ENCODE measurements around the gene CCDC68. TPM values are rescaled to one million over a fixed set of nuclear protein-coding genes. Genes with fewer than 3 reads are reported as not detected.
A peak's percentile ranks its signal among the peaks of the same experiment; 100 is the strongest.

Gene CCDC68
- total and polyA plus RNA-seq, 2 of the 13 experiments (the other 11 are each of a cell fraction or from before 2014, with no cell fraction given), result 4.6 to 13.3 TPM

DNA sequence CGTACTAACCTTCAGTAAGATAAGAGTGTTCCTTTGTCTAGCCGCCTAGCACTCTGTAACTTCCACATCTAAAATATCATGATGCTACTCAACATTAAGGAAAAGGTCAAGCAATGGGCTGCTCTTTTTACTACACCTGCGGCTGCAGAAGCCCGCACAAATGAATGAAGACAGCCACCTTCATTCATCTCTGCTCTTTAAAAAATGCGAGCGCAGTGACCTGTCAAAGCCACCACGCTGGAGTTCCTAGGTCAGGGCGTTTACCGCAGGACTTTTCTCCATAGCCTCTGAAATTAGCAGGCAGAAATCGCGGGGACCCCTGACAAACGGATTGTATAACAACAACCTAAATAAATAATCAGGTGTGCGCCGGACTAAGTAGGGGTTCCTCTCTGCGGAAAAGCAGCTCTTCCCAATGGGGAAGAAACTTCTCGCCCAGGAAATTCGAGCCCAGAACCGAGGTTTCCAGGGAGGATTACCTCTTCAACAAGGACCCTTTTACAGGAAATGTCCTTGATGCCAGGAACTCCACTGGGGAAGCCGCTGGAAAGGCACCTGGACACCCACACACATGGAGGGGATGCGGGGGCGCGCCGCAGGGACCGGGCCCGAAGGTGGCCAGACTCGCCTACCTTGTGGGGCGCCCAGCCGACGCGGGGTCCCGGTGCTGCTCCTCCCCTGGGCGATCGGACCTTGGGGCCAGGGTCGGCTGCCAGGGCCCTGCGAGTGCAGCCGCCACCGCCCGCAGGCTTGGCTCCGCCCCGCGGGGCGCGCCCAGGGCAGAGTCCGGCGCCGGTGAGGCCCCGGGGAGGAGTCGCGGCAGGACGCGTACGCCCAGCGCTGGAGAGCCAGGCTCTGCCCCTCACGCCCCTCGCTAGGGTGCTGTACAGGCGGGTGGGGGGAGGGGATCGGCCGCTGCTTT lies at the start of gene CCDC68 (continued):
- TF ChIP-seq MAZ (IDR thresholded peaks at IDR 0.05; ENCODE audit: borderline replicate concordance, low read depth, low read length) (peak; percentile 41; the same call in 1 of the 2 replicates), MAZ (CRISPR knock-in tag; IDR thresholded peaks at IDR 0.05; ENCODE audit: low read depth) (0 out of 2 replicates have a peak, but pooled peaks have one; percentile 54), ZNF841 (CRISPR knock-in tag; IDR thresholded peaks at IDR 0.05; ENCODE audit: borderline replicate concordance) (no peak), FOXP1 (IDR thresholded peaks at IDR 0.05) (no peak), FOXP1 (CRISPR knock-in tag; IDR thresholded peaks at IDR 0.05) (no peak), ZNF850 (CRISPR knock-in tag; conservative IDR thresholded peaks at IDR 0.05) (no peak), ZBTB1 (CRISPR knock-in tag; IDR thresholded peaks at IDR 0.05; ENCODE audit: borderline replicate concordance) (no peak), MTF2 (CRISPR knock-in tag; IDR thresholded peaks at IDR 0.05; ENCODE audit: borderline replicate concordance) (peak; percentile 69; the same call in 1 of the 2 replicates), RBFOX2 (IDR thresholded peaks at IDR 0.05; ENCODE audit: low read depth, low read length) (peak; percentile 78), SP1 (IDR thresholded peaks at IDR 0.05) (no peak), SP1 (CRISPR knock-in tag; IDR thresholded peaks at IDR 0.05) (no peak), FIP1L1 (IDR thresholded peaks at IDR 0.05; ENCODE audit: borderline replicate concordance, insufficient read depth, low read depth, low read length) (no peak), SNAI1 (CRISPR knock-in tag; IDR thresholded peaks at IDR 0.05; ENCODE audit: borderline replicate concordance) (no peak), BCL6 (CRISPR knock-in tag; IDR thresholded peaks at IDR 0.05) (peak; percentile 55; the same call in 1 of the 2 replicates), XRCC5 (optimal IDR thresholded peaks at IDR 0.05; ENCODE audit: low read length) (peak; percentile 53), TAF15 (IDR thresholded peaks at IDR 0.05; ENCODE audit: low read depth, low read length, poor library complexity, severe bottlenecking) (no peak), KDM2A (CRISPR knock-in tag; IDR thresholded peaks at IDR 0.05; ENCODE audit: borderline replicate concordance, low read depth) (peak; percentile 61)
- TF ChIP-seq, protein P1, sequence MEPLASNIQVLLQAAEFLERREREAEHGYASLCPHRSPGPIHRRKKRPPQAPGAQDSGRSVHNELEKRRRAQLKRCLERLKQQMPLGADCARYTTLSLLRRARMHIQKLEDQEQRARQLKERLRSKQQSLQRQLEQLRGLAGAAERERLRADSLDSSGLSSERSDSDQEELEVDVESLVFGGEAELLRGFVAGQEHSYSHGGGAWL (CRISPR knock-in tag; IDR thresholded peaks at IDR 0.05), result no peak
- TF ChIP-seq, protein P2, sequence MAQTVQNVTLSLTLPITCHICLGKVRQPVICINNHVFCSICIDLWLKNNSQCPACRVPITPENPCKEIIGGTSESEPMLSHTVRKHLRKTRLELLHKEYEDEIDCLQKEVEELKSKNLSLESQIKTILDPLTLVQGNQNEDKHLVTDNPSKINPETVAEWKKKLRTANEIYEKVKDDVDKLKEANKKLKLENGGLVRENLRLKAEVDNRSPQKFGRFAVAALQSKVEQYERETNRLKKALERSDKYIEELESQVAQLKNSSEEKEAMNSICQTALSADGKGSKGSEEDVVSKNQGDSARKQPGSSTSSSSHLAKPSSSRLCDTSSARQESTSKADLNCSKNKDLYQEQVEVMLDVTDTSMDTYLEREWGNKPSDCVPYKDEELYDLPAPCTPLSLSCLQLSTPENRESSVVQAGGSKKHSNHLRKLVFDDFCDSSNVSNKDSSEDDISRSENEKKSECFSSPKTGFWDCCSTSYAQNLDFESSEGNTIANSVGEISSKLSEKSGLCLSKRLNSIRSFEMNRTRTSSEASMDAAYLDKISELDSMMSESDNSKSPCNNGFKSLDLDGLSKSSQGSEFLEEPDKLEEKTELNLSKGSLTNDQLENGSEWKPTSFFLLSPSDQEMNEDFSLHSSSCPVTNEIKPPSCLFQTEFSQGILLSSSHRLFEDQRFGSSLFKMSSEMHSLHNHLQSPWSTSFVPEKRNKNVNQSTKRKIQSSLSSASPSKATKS (CRISPR knock-in tag; IDR thresholded peaks at IDR 0.05), result no peak
- TF ChIP-seq, protein P3, sequence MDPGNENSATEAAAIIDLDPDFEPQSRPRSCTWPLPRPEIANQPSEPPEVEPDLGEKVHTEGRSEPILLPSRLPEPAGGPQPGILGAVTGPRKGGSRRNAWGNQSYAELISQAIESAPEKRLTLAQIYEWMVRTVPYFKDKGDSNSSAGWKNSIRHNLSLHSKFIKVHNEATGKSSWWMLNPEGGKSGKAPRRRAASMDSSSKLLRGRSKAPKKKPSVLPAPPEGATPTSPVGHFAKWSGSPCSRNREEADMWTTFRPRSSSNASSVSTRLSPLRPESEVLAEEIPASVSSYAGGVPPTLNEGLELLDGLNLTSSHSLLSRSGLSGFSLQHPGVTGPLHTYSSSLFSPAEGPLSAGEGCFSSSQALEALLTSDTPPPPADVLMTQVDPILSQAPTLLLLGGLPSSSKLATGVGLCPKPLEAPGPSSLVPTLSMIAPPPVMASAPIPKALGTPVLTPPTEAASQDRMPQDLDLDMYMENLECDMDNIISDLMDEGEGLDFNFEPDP (CRISPR knock-in tag; conservative IDR thresholded peaks at IDR 0.05), result no peak
- TF ChIP-seq, protein P4, sequence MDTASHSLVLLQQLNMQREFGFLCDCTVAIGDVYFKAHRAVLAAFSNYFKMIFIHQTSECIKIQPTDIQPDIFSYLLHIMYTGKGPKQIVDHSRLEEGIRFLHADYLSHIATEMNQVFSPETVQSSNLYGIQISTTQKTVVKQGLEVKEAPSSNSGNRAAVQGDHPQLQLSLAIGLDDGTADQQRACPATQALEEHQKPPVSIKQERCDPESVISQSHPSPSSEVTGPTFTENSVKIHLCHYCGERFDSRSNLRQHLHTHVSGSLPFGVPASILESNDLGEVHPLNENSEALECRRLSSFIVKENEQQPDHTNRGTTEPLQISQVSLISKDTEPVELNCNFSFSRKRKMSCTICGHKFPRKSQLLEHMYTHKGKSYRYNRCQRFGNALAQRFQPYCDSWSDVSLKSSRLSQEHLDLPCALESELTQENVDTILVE (CRISPR knock-in tag; IDR thresholded peaks at IDR 0.05), result no peak
- TF ChIP-seq, protein P5, sequence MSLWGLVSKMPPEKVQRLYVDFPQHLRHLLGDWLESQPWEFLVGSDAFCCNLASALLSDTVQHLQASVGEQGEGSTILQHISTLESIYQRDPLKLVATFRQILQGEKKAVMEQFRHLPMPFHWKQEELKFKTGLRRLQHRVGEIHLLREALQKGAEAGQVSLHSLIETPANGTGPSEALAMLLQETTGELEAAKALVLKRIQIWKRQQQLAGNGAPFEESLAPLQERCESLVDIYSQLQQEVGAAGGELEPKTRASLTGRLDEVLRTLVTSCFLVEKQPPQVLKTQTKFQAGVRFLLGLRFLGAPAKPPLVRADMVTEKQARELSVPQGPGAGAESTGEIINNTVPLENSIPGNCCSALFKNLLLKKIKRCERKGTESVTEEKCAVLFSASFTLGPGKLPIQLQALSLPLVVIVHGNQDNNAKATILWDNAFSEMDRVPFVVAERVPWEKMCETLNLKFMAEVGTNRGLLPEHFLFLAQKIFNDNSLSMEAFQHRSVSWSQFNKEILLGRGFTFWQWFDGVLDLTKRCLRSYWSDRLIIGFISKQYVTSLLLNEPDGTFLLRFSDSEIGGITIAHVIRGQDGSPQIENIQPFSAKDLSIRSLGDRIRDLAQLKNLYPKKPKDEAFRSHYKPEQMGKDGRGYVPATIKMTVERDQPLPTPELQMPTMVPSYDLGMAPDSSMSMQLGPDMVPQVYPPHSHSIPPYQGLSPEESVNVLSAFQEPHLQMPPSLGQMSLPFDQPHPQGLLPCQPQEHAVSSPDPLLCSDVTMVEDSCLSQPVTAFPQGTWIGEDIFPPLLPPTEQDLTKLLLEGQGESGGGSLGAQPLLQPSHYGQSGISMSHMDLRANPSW (CRISPR knock-in tag; IDR thresholded peaks at IDR 0.05; ENCODE audit: borderline replicate concordance), result no peak

Data from HepG2 (cell line).